H9 (cell line): ENCODE measurements around the gene PTGDR2. TPM values are rescaled to one million over a fixed set of nuclear protein-coding genes. Genes with fewer than 3 reads are reported as not detected.

Experiments
- DNase-seq: peaks from one replicate; pipeline ENCODE4 v3.0.0-alpha.2; 2017
- H2AFZ ChIP-seq: one replicate; pipeline ENCODE4 v1.6.1; 2013; ENCODE audit warnings: mild to moderate bottlenecking, low read length, control low read depth, moderate library complexity
- H2AK5ac ChIP-seq: 2 replicates; pipeline ENCODE4 v1.6.1; 2013; ENCODE audit warnings: low read length, control low read depth, mixed read lengths; ENCODE audit not compliant: insufficient read length
- H2BK120ac ChIP-seq: one replicate; pipeline ENCODE4 v1.6.1; 2013; ENCODE audit warnings: low read depth, mild to moderate bottlenecking, low read length, control low read depth, inconsistent platforms; ENCODE audit not compliant: poor library complexity, severe bottlenecking
- H2BK12ac ChIP-seq: 2 replicates; pipeline ENCODE4 v1.6.1; 2013; ENCODE audit warnings: low read length, control low read depth, mixed read lengths, low read depth; ENCODE audit not compliant: insufficient read length
- H2BK15ac ChIP-seq: 2 replicates; pipeline ENCODE4 v1.6.1; 2013; ENCODE audit warnings: low read depth, low read length, control low read depth
- H2BK20ac ChIP-seq: one replicate; pipeline ENCODE4 v1.6.1; 2013; ENCODE audit warnings: low read depth, mild to moderate bottlenecking, low read length, control low read depth, inconsistent platforms; ENCODE audit not compliant: poor library complexity, severe bottlenecking
- H2BK5ac ChIP-seq: 2 replicates; pipeline ENCODE4 v1.6.1; 2013; ENCODE audit warnings: low read length, control low read depth, mixed read lengths; ENCODE audit not compliant: insufficient read length
- H3K14ac ChIP-seq: 2 replicates; pipeline ENCODE4 v1.6.1; 2013; ENCODE audit warnings: low read length, control low read depth; ENCODE audit not compliant: insufficient read depth
- H3K18ac ChIP-seq: 2 replicates; pipeline ENCODE4 v1.6.1; 2013; ENCODE audit warnings: low read depth, mild to moderate bottlenecking, mixed read lengths, low read length, control low read depth; ENCODE audit not compliant: insufficient read length
- H3K23ac ChIP-seq: 2 replicates; pipeline ENCODE4 v1.6.1; 2013; ENCODE audit warnings: low read length, control low read depth, mixed read lengths, low read depth; ENCODE audit not compliant: insufficient read length
- H3K23me2 ChIP-seq: 2 replicates; pipeline ENCODE4 v1.6.1; 2013; ENCODE audit warnings: low read depth, mild to moderate bottlenecking, mixed read lengths, low read length, control low read depth; ENCODE audit not compliant: insufficient read length, poor library complexity, severe bottlenecking
- H3K27ac ChIP-seq: 2 replicates; pipeline ENCODE4 v1.5.1; 2013; ENCODE audit warnings: low read length, control low read depth, mixed read lengths, low read depth; ENCODE audit not compliant: insufficient read length
- H3K27me3 ChIP-seq: 2 replicates; pipeline ENCODE4 v1.6.1; 2013; ENCODE audit warnings: low read length, control low read depth, inconsistent platforms; ENCODE audit not compliant: insufficient read depth
- H3K4ac ChIP-seq: 2 replicates; pipeline ENCODE4 v1.6.1; 2013; ENCODE audit warnings: low read depth, mild to moderate bottlenecking, control low read depth, inconsistent platforms, low read length, moderate library complexity
- H3K4me1 ChIP-seq: 2 replicates; pipeline ENCODE4 v1.6.1; 2013; ENCODE audit warnings: low read length, control low read depth, inconsistent platforms; ENCODE audit not compliant: insufficient read depth
- H3K4me2 ChIP-seq: 2 replicates; pipeline ENCODE4 v1.6.1; 2013; ENCODE audit warnings: low read length, control low read depth, mixed read lengths; ENCODE audit not compliant: insufficient read length, insufficient read depth
- H3K56ac ChIP-seq: 2 replicates; pipeline ENCODE4 v1.6.1; 2013; ENCODE audit warnings: low read depth, mild to moderate bottlenecking, mixed read lengths, low read length, control low read depth; ENCODE audit not compliant: insufficient read length
- H3K79me1 ChIP-seq: 2 replicates; pipeline ENCODE4 v1.6.1; 2013; ENCODE audit warnings: low read depth, mild to moderate bottlenecking, moderate library complexity, low read length, control low read depth, inconsistent platforms; ENCODE audit not compliant: insufficient read depth, poor library complexity, severe bottlenecking
- H3K79me2 ChIP-seq: 2 replicates; pipeline ENCODE4 v1.6.1; 2013; ENCODE audit warnings: low read length, control low read depth, inconsistent platforms; ENCODE audit not compliant: insufficient read depth
- H3K9ac ChIP-seq: 2 replicates; pipeline ENCODE4 v1.6.1; 2013; ENCODE audit warnings: low read length, control low read depth, mixed read lengths; ENCODE audit not compliant: insufficient read length; ENCODE audit errors: extremely low read depth
- H3K9me3 ChIP-seq: one replicate; pipeline ENCODE4 v1.6.1; 2013; ENCODE audit warnings: low read depth, low read length, inconsistent platforms; ENCODE audit not compliant: control insufficient read depth
- H3T11ph ChIP-seq: one replicate; pipeline ENCODE4 v1.6.1; 2013; ENCODE audit warnings: mild to moderate bottlenecking, low read length, control low read depth, inconsistent platforms
- H4K20me1 ChIP-seq: one replicate; pipeline ENCODE4 v1.6.1; 2013; ENCODE audit not compliant: control insufficient read depth, insufficient read length, insufficient read depth
- H4K5ac ChIP-seq: 2 replicates; pipeline ENCODE4 v1.6.1; 2013; ENCODE audit warnings: low read depth, mild to moderate bottlenecking, mixed read lengths, low read length, control low read depth; ENCODE audit not compliant: insufficient read length
- H4K8ac ChIP-seq: replicated peaks from 2 replicates; pipeline ENCODE4 v1.6.1; 2013; ENCODE audit warnings: low read length, control low read depth, mixed read lengths, low read depth; ENCODE audit not compliant: insufficient read length
- H4K91ac ChIP-seq: 2 replicates; pipeline ENCODE4 v1.6.1; 2013; ENCODE audit warnings: low read depth, mild to moderate bottlenecking, moderate library complexity, mixed read lengths, low read length, control low read depth; ENCODE audit not compliant: insufficient read length
- H3K27ac Mint-ChIP-seq, 3 experiments: 2 replicates in 2 of 3; 3 replicates in 1 of 3; pipeline ENCODE4 v1.8.0; 2020 to 2021; ENCODE audit warnings: mixed read lengths in 3 of 3, mild to moderate bottlenecking in 1 of 3, moderate library complexity in 1 of 3
- H3K27me3 Mint-ChIP-seq: 2 replicates; pipeline ENCODE4 v1.8.0; 2021; ENCODE audit warnings: low read depth, mild to moderate bottlenecking, moderate library complexity, mixed read lengths
- H3K36me3 Mint-ChIP-seq, 3 experiments: 2 replicates in 2 of 3; 3 replicates in 1 of 3; pipeline ENCODE4 v1.8.0; 2020 to 2021; ENCODE audit warnings: low read depth in 3 of 3, mixed read lengths in 3 of 3; ENCODE audit not compliant: insufficient read depth in 1 of 3
- H3K4me1 Mint-ChIP-seq, 2 experiments: 2 replicates each; pipeline ENCODE4 v1.8.0; 2020; ENCODE audit warnings: mixed read lengths in 2 of 2
- H3K4me3 Mint-ChIP-seq, 2 experiments: 2 replicates in 1 of 2; 3 replicates in 1 of 2; pipeline ENCODE4 v1.8.0; 2020 to 2021; ENCODE audit warnings: mild to moderate bottlenecking in 2 of 2, mixed read lengths in 2 of 2, moderate library complexity in 1 of 2
- H3K9me3 Mint-ChIP-seq, 2 experiments: 2 replicates in 1 of 2; 3 replicates in 1 of 2; pipeline ENCODE4 v1.8.0; 2020; ENCODE audit warnings: mild to moderate bottlenecking in 2 of 2, mixed read lengths in 2 of 2, moderate library complexity in 1 of 2
- WGBS: extraction: QIAGEN DNeasy Blood & Tissue Kit; methylation state at CpG from one replicate; pipeline ENCODE4 v1.1.7; 2013; ENCODE audit warnings: missing lambda C conversion rate, low lambda C conversion rate, mixed read lengths; ENCODE audit not compliant: insufficient read length; ENCODE audit errors: extremely low coverage; 5-methylcytosine and 5-hydroxymethylcytosine counted together
- total RNA-seq: library from RNA; stranded (reverse); gene quantifications from 2 replicates; pipeline ENCODE4 v1.2.1, GENCODE V29; 2021
- TF ChIP-seq, protein P1 (sequence below): fragments of 200-600 bp; sonication (generic); conservative IDR thresholded peaks from 3 replicates; pipeline ENCODE4 v1.8.0; 2021; ENCODE audit warnings: antibody characterized with exemption, mild to moderate bottlenecking

The PTGDR2 gene
- total RNA-seq, 1 experiment from 2014 or later = not detected

DNA sequence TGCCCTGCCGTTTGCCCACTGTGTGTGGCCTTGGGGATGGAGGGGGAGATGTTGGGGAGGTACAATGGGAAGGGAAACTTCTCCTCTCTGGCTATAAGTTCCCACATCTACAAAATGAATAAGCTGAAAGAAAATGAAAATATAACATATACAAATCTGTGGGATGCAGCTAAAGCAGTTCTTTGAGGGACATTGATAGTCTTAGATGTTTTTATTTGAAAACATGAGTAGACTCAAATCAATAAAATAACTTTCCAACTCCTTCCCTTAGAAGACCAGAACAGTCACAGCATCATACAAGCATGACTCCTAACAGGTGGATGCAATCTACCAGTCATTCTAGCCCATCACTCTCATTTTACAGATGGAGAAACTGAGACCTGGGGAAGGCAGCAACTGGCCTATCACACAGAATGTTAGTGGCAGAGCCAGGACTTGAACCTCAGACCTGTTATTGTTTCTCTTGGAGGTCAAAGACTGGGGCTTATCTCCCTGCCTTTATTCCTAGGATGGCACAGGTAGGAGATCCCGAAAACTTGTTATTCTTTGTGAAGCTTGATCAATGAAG lies 39.1 kb downstream of the PTGDR2 start:
- Histone ChIP-seq H2AFZ (no peak overlapping the region), H2BK15ac (no peak overlapping the region), H3K79me1 (no peaks in the 10 kb centered on the region), H3K23me2 (no peaks in the 10 kb centered on the region), H2BK12ac (no peak overlapping the region), H2BK120ac (no peak overlapping the region), H3K27me3 (no peaks in the 10 kb centered on the region), H3K18ac (no peak overlapping the region), H3K4me1 (no peaks in the 10 kb centered on the region), H4K8ac (no peak overlapping the region), H3T11ph (no peak overlapping the region), H3K4ac (no peak overlapping the region), H3K23ac (no peak overlapping the region), H3K9ac (no peak overlapping the region), H3K9me3 (no peaks in the 10 kb centered on the region), H3K79me2 (no peaks in the 10 kb centered on the region), H4K5ac (no peak overlapping the region), H3K56ac (no peak overlapping the region), H3K4me2 (no peak overlapping the region), H3K14ac (no peak overlapping the region), H2BK5ac (no peak overlapping the region), H2AK5ac (no peak overlapping the region), H4K20me1 (no peaks in the 10 kb centered on the region), H4K91ac (no peak overlapping the region), H3K27ac (no peak overlapping the region), H2BK20ac (no peak overlapping the region)
- Mint-ChIP-seq H3K4me1 (no peaks in the 10 kb centered on the region), H3K9me3 (peaks cover 22 to 28% of the 10 kb centered on the region in 2 experiments), H3K27me3 (peaks cover 19% of the 10 kb centered on the region), H3K36me3 (peaks cover 0 to 7% (median 5%) of the 10 kb centered on the region in 3 experiments; a peak in 1 of 7 replicates), H3K27ac (no peak overlapping the region), H3K4me3 (no peak overlapping the region)
- TF ChIP-seq, protein P1, sequence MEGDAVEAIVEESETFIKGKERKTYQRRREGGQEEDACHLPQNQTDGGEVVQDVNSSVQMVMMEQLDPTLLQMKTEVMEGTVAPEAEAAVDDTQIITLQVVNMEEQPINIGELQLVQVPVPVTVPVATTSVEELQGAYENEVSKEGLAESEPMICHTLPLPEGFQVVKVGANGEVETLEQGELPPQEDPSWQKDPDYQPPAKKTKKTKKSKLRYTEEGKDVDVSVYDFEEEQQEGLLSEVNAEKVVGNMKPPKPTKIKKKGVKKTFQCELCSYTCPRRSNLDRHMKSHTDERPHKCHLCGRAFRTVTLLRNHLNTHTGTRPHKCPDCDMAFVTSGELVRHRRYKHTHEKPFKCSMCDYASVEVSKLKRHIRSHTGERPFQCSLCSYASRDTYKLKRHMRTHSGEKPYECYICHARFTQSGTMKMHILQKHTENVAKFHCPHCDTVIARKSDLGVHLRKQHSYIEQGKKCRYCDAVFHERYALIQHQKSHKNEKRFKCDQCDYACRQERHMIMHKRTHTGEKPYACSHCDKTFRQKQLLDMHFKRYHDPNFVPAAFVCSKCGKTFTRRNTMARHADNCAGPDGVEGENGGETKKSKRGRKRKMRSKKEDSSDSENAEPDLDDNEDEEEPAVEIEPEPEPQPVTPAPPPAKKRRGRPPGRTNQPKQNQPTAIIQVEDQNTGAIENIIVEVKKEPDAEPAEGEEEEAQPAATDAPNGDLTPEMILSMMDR = no peak
- no peak for DNase-seq
- WGBS = no CpG with 5 or more reads among the region's 2 CpGs
